ENCODE measurements around the gene RNF157. TPM values are rescaled to one million over a fixed set of nuclear protein-coding genes. Genes with fewer than 3 reads are reported as not detected.

RNF157 gene
- total and polyA plus RNA-seq, 2 experiments from 2014 or later = 5.0 to 8.6 TPM

DNA sequence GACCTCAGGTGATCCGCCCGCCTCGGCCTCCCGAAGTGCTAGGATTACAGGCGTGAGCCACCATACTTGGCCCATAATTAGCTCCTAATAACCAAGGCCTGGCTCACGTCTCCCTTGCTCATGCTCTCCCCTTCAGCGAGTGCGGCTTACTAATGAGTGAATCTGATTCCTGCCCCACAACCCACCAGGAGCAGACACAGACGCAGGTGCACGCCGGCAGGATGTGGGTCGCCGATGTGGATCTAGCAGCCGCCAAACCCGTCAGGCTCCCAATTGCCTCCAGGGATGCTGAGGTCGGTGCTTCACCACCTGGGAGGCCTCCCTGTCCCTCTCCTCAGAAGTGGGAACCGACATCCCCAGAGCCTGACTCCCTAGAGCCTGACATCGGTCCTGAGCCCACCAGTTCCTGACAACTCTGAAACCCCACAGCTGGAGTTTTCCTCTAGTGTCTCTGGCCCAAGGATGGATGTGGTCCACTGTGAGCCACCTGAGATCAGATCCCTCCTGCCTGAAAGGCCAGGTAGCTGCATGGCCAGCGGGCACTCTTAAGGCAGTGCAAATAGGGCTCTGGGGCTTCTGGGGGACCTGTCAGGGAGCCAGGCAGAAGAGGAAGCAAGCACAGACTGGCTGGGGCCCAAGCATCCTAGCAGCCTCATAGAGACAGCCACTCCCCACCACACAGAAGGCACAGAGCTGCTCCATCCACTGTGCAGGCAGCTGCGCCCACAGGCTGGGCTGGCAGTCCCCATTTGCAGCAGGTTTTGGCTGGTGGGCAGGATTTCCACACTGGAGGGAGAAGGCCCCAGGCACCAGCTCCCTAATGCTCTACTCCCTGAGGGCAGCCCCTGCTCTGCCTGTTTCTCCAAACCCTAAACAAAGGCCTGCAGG is 147.5 kb downstream of the RNF157 start:
- H3K4me3 ChIP-seq = no peak overlapping the region
- H3K27ac ChIP-seq = no peak overlapping the region
- no peaks in the 10 kb centered on the region for H3K9me3 ChIP-seq (ENCODE audit: low read depth)
- H3K27me3 ChIP-seq = no peaks in the 10 kb centered on the region
- H3K79me2 ChIP-seq = no peaks in the 10 kb centered on the region
- no peak overlapping the region for H2AFZ ChIP-seq
- 96% methylated on average over 20 of the region's 20 CpGs for WGBS (ENCODE audit: low lambda C conversion rate, missing lambda C conversion rate)
- no peaks in the 10 kb centered on the region for H4K20me1 ChIP-seq (ENCODE audit: insufficient read depth, poor library complexity, severe bottlenecking)
- no peaks in the 10 kb centered on the region for H3K36me3 ChIP-seq (replicated peaks; ENCODE audit: insufficient read depth, low read depth)
- H3K4me1 ChIP-seq (ENCODE audit: insufficient read depth) = no peaks in the 10 kb centered on the region
- DNase-seq (ENCODE audit: low spot score) = no peak
- TF ChIP-seq, protein P1, sequence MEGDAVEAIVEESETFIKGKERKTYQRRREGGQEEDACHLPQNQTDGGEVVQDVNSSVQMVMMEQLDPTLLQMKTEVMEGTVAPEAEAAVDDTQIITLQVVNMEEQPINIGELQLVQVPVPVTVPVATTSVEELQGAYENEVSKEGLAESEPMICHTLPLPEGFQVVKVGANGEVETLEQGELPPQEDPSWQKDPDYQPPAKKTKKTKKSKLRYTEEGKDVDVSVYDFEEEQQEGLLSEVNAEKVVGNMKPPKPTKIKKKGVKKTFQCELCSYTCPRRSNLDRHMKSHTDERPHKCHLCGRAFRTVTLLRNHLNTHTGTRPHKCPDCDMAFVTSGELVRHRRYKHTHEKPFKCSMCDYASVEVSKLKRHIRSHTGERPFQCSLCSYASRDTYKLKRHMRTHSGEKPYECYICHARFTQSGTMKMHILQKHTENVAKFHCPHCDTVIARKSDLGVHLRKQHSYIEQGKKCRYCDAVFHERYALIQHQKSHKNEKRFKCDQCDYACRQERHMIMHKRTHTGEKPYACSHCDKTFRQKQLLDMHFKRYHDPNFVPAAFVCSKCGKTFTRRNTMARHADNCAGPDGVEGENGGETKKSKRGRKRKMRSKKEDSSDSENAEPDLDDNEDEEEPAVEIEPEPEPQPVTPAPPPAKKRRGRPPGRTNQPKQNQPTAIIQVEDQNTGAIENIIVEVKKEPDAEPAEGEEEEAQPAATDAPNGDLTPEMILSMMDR (IDR thresholded peaks at IDR 0.05; ENCODE audit: poor library complexity) = no peak
- H3K9me2 ChIP-seq (replicated peaks; ENCODE audit: insufficient read depth) = no peaks in the 10 kb centered on the region
- no peak overlapping the region for H3K4me2 ChIP-seq

Small RNAs within 50 kb of the gene (microRNA-seq; reads per million reads assigned to microRNA genes)
- 4.5 reads per million, percentile 5 among the genes with 10 or more reads in this experiment for gene MIR6868

Small RNAs within 50 kb of the gene (small RNA-seq; reads per million reads assigned to genes)
- gene ATP5MGP6 (not detected), gene MIR6868 (0.28 reads per million)

Other genes starting within 250 kb of the RNF157 start
- 0.88 and 7.8 TPM in 2 replicates for gene CDK3, start 239.6 kb downstream of the RNF157 start, total RNA-seq
- 10.6 and 16.6 TPM in 2 replicates for gene CDK3, start 239.6 kb downstream of the RNF157 start, polyA plus RNA-seq
- 0.48 and 2.7 TPM in 2 replicates for gene EVPL, start 213.2 kb downstream of the RNF157 start, total RNA-seq
- gene EVPL, start 213.2 kb downstream of the RNF157 start, polyA plus RNA-seq = 2.0 and 4.6 TPM in 2 replicates
- 41.2 and 44.1 TPM in 2 replicates for gene SRP68, start 168.0 kb downstream of the RNF157 start, total RNA-seq
- 51.3 and 70.1 TPM in 2 replicates for gene SRP68, start 168.0 kb downstream of the RNF157 start, polyA plus RNA-seq
- gene GALR2, start 165.7 kb downstream of the RNF157 start, total RNA-seq = 0.60 TPM in 1 of 2 replicates, not detected in the other
- gene GALR2, start 165.7 kb downstream of the RNF157 start, polyA plus RNA-seq = 0.24 TPM in 1 of 2 replicates, not detected in the other
- gene ZACN, start 161.3 kb downstream of the RNF157 start, total RNA-seq = 0.08 TPM in 1 of 2 replicates, not detected in the other
- gene ZACN, start 161.3 kb downstream of the RNF157 start, polyA plus RNA-seq = 21.2 and 24.0 TPM in 2 replicates
- 92.9 and 94.7 TPM in 2 replicates for gene EXOC7, start 136.7 kb downstream of the RNF157 start, total RNA-seq
- 95.6 and 111 TPM in 2 replicates for gene EXOC7, start 136.7 kb downstream of the RNF157 start, polyA plus RNA-seq
- 1.6 and 1.9 TPM in 2 replicates for gene FOXJ1, start 99.2 kb downstream of the RNF157 start, total RNA-seq
- gene FOXJ1, start 99.2 kb downstream of the RNF157 start, polyA plus RNA-seq = 1.1 and 2.2 TPM in 2 replicates
- 10.2 and 10.8 TPM in 2 replicates for gene UBALD2, start 24.9 kb upstream of the RNF157 start, total RNA-seq
- 13.1 and 16.4 TPM in 2 replicates for gene UBALD2, start 24.9 kb upstream of the RNF157 start, polyA plus RNA-seq
- 2.8 and 3.6 TPM in 2 replicates for gene QRICH2, start 67.8 kb upstream of the RNF157 start, total RNA-seq
- 2.3 and 2.9 TPM in 2 replicates for gene QRICH2, start 67.8 kb upstream of the RNF157 start, polyA plus RNA-seq
- 42.1 and 61.8 TPM in 2 replicates for gene PRPSAP1, start 113.4 kb upstream of the RNF157 start, total RNA-seq
- gene PRPSAP1, start 113.4 kb upstream of the RNF157 start, polyA plus RNA-seq = 42.3 and 62.3 TPM in 2 replicates
- gene SPHK1, start 144.1 kb upstream of the RNF157 start, total RNA-seq = 3.8 and 5.2 TPM in 2 replicates
- gene SPHK1, start 144.1 kb upstream of the RNF157 start, polyA plus RNA-seq = 12.1 and 15.2 TPM in 2 replicates
- 14.6 and 15.2 TPM in 2 replicates for gene UBE2O, start 212.7 kb upstream of the RNF157 start, total RNA-seq
- gene UBE2O, start 212.7 kb upstream of the RNF157 start, polyA plus RNA-seq = 9.7 and 12.5 TPM in 2 replicates
- 0.84 TPM in 1 of 2 replicates, not detected in the other for gene AANAT, start 227.1 kb upstream of the RNF157 start, total RNA-seq
- gene AANAT, start 227.1 kb upstream of the RNF157 start, polyA plus RNA-seq = 0.92 TPM in 1 of 2 replicates, not detected in the other

Measured in hepatocyte (in vitro differentiated cells).